H1 (cell line): ENCODE data around the gene MRTFA. TPM values are rescaled to one million over a fixed set of nuclear protein-coding genes. Genes with fewer than 3 reads are reported as not detected.

ENCODE experiments used
- CTCF ChIA-PET: fragments of 300-600 bp; sonication (Branson Sonifier 250); formaldehyde crosslinking; loops from one replicate; lab custom pipeline; 2021; ENCODE audit not compliant: partially characterized antibody; lab: Charles Lee
- POLR2A ChIA-PET: fragments of 300-600 bp; sonication (Branson Sonifier 250); formaldehyde crosslinking; loops from one replicate; lab custom pipeline; 2021; ENCODE audit warnings: inconsistent platforms; ENCODE audit not compliant: partially characterized antibody; lab: Charles Lee
- DNase-seq, 2 experiments: peaks; one replicate each; pipeline versions ENCODE4 v3.0.0 to v3.0.0-alpha.2; 2010 to 2022; ENCODE audit warnings: low spot score in 2 of 2, low read depth in 1 of 2, mixed read lengths in 1 of 2
- FAIRE-seq: peaks from 2 replicates; lab custom pipeline; 2011; peaks lifted over from hg19 to GRCh38; lab: Jason Lieb, UNC
- H2AFZ ChIP-seq: 2 replicates; pipeline ENCODE4 v1.8.1; 2012; ENCODE audit warnings: low read length, inconsistent platforms
- H2AK5ac ChIP-seq: 2 replicates; pipeline ENCODE4 v1.6.1; 2013; ENCODE audit warnings: low read depth, low read length
- H2BK120ac ChIP-seq: replicated peaks from 2 replicates; pipeline ENCODE3; 2013; ENCODE audit warnings: low read depth, low read length, inconsistent platforms
- H2BK12ac ChIP-seq: 2 replicates; pipeline ENCODE4 v1.6.1; 2013; ENCODE audit warnings: low read depth, low read length
- H2BK15ac ChIP-seq: 2 replicates; pipeline ENCODE4 v1.6.1; 2013; ENCODE audit warnings: low read length
- H2BK20ac ChIP-seq: 2 replicates; pipeline ENCODE4 v1.6.1; 2013; ENCODE audit warnings: low read length
- H2BK5ac ChIP-seq: 2 replicates; pipeline ENCODE4 v1.6.1; 2013; ENCODE audit warnings: low read depth, low read length
- H3K14ac ChIP-seq: 2 replicates; pipeline ENCODE4 v1.6.1; 2013; ENCODE audit warnings: inconsistent platforms; ENCODE audit not compliant: insufficient read length
- H3K18ac ChIP-seq: 2 replicates; pipeline ENCODE4 v1.6.1; 2013; ENCODE audit warnings: low read length; ENCODE audit errors: extremely low read depth
- H3K23ac ChIP-seq: 2 replicates; pipeline ENCODE4 v1.6.1; 2013; ENCODE audit warnings: inconsistent platforms; ENCODE audit not compliant: insufficient read length
- H3K23me2 ChIP-seq: 2 replicates; pipeline ENCODE4 v1.6.1; 2013; ENCODE audit warnings: low read depth, low read length
- H3K27ac ChIP-seq: 2 replicates; pipeline ENCODE4 v1.6.1; 2011; ENCODE audit warnings: low read depth, low read length, inconsistent platforms
- H3K27me3 ChIP-seq, 4 experiments: replicated peaks in 1 of 4; 1 replicate in 1 of 4; 2 replicates in 3 of 4; pipeline versions ENCODE4 v1.6.1 to v1.8.1; 2011 to 2013; ENCODE audit warnings: low read length in 3 of 4, mild to moderate bottlenecking in 3 of 4, inconsistent platforms in 2 of 4, mixed read lengths in 2 of 4, moderate library complexity in 1 of 4; ENCODE audit not compliant: control insufficient read depth in 3 of 4, insufficient read depth in 3 of 4; ENCODE audit errors: extremely low read depth in 1 of 4
- H3K36me3 ChIP-seq, 4 experiments: 2 replicates each; pipeline versions ENCODE4 v1.6.1 to v1.8.1; 2011 to 2013; ENCODE audit warnings: mild to moderate bottlenecking in 4 of 4, low read length in 3 of 4, moderate library complexity in 2 of 4, control low read depth in 1 of 4, inconsistent platforms in 1 of 4; ENCODE audit not compliant: insufficient read depth in 4 of 4, control insufficient read depth in 2 of 4
- H3K4ac ChIP-seq: replicated peaks from 2 replicates; pipeline ENCODE3; 2013; ENCODE audit warnings: low read length, low read depth, mixed read lengths, inconsistent platforms; ENCODE audit not compliant: insufficient read length
- H3K4me1 ChIP-seq, 4 experiments: replicated peaks in 1 of 4; 1 replicate in 1 of 4; 2 replicates in 3 of 4; pipeline versions ENCODE4 v1.6.1 to v1.8.1; 2011 to 2013; ENCODE audit warnings: low read length in 3 of 4, inconsistent platforms in 2 of 4, mixed read lengths in 1 of 4; ENCODE audit not compliant: insufficient read depth in 4 of 4, control insufficient read depth in 3 of 4
- H3K4me2 ChIP-seq, 2 experiments: 2 replicates each; pipeline versions ENCODE4 v1.6.1 to v1.8.1; 2011 to 2013; ENCODE audit warnings: low read depth in 2 of 2, low read length in 2 of 2, control low read depth in 1 of 2, inconsistent platforms in 1 of 2, mild to moderate bottlenecking in 1 of 2; ENCODE audit not compliant: insufficient read depth in 1 of 2
- H3K4me3 ChIP-seq, 4 experiments: fragments of 200-600, 300-600 bp in 1 of 4; sonication (generic), shearing (Covaris generic), sonication (Bioruptor Twin) in 1 of 4; 2 replicates each; pipeline versions ENCODE4 v1.5.1 to v1.8.1; 2011 to 2016; ENCODE audit warnings: low read length in 4 of 4, low read depth in 3 of 4, control low read depth in 2 of 4, inconsistent platforms in 2 of 4, mild to moderate bottlenecking in 2 of 4, mixed read lengths in 1 of 4, moderate library complexity in 1 of 4; ENCODE audit not compliant: insufficient read depth in 2 of 4; ENCODE audit errors: extremely low read depth in 1 of 4
- H3K56ac ChIP-seq: replicated peaks from 2 replicates; pipeline ENCODE3; 2013; ENCODE audit warnings: low read depth, mild to moderate bottlenecking, mixed read lengths, low read length, inconsistent platforms; ENCODE audit not compliant: insufficient read length
- H3K79me1 ChIP-seq: 2 replicates; pipeline ENCODE4 v1.6.1; 2013; ENCODE audit warnings: low read depth, low read length, control low read depth
- H3K79me2 ChIP-seq, 2 experiments: 2 replicates each; pipeline versions ENCODE4 v1.6.1 to v1.8.1; 2012 to 2013; ENCODE audit warnings: low read length in 2 of 2, mild to moderate bottlenecking in 2 of 2, inconsistent platforms in 1 of 2; ENCODE audit not compliant: insufficient read depth in 2 of 2, control insufficient read depth in 1 of 2
- H3K9ac ChIP-seq, 4 experiments: replicated peaks in 1 of 4; 1 replicate in 1 of 4; 2 replicates in 3 of 4; pipeline versions ENCODE4 v1.6.1 to v1.8.1; 2011 to 2013; ENCODE audit warnings: low read depth in 3 of 4, low read length in 3 of 4, control low read depth in 2 of 4, mild to moderate bottlenecking in 2 of 4, moderate library complexity in 2 of 4, inconsistent platforms in 1 of 4; ENCODE audit errors: extremely low read depth in 1 of 4
- H3K9me3 ChIP-seq, 2 experiments: 2 replicates each; pipeline versions ENCODE4 v1.6.1 to v1.8.1; 2012 to 2013; ENCODE audit warnings: mild to moderate bottlenecking in 2 of 2, moderate library complexity in 2 of 2, control low read depth in 1 of 2, inconsistent platforms in 1 of 2, low read depth in 1 of 2, low read length in 1 of 2, mixed read lengths in 1 of 2; ENCODE audit not compliant: insufficient read depth in 2 of 2
- H4K20me1 ChIP-seq, 2 experiments: replicated peaks in 1 of 2; 2 replicates each; pipeline versions ENCODE3 to v1.8.1; 2011 to 2013; ENCODE audit warnings: inconsistent platforms in 2 of 2, low read length in 2 of 2, mild to moderate bottlenecking in 1 of 2; ENCODE audit not compliant: insufficient read depth in 2 of 2, control insufficient read depth in 1 of 2
- H4K5ac ChIP-seq: 2 replicates; pipeline ENCODE4 v1.6.1; 2013; ENCODE audit warnings: low read length, low read depth, mixed read lengths, inconsistent platforms; ENCODE audit not compliant: insufficient read length
- H4K8ac ChIP-seq: 2 replicates; pipeline ENCODE4 v1.8.0; 2013; ENCODE audit warnings: mild to moderate bottlenecking, moderate library complexity, low read length, inconsistent platforms; ENCODE audit not compliant: insufficient read depth; ENCODE audit errors: extremely low read depth
- H4K91ac ChIP-seq: replicated peaks from 2 replicates; pipeline ENCODE3; 2013; ENCODE audit warnings: low read length, mixed read lengths, inconsistent platforms; ENCODE audit not compliant: insufficient read length
- BCL11A ChIP-seq, 2 experiments: IDR thresholded peaks; one replicate each; pipeline ENCODE4 v1.6.1; 2011; ENCODE audit warnings: low read depth in 2 of 2, low read length in 2 of 2, mild to moderate bottlenecking in 2 of 2
- CBX8 ChIP-seq: fragments of 300-800, 300-1000 bp; sonication (generic); IDR thresholded peaks from 2 replicates; pipeline ENCODE4 v1.7.1; 2016; ENCODE audit warnings: low read depth, low read length, borderline replicate concordance
- E2F6 ChIP-seq: IDR thresholded peaks from 2 replicates; pipeline ENCODE4 v1.6.1; 2012; ENCODE audit warnings: inconsistent platforms
- EGR1 ChIP-seq: IDR thresholded peaks from 2 replicates; pipeline ENCODE4 v1.6.1; 2011; ENCODE audit warnings: low read depth, low read length, borderline replicate concordance
- POLR2AphosphoS5 ChIP-seq: IDR thresholded peaks from 2 replicates; pipeline ENCODE4 v1.6.1; 2011; ENCODE audit warnings: low read depth, low read length
- SIN3A ChIP-seq, 2 experiments: IDR thresholded peaks in 1 of 2; conservative IDR thresholded peaks in 1 of 2; 2 replicates each; pipeline ENCODE4 v1.6.1; 2011 to 2012; ENCODE audit warnings: low read length in 2 of 2, improper control_type of control experiment in 1 of 2, low read depth in 1 of 2, mild to moderate bottlenecking in 1 of 2
- TEAD4 ChIP-seq: IDR thresholded peaks from 2 replicates; pipeline ENCODE4 v1.6.1; 2012; ENCODE audit warnings: low read depth, low read length, inconsistent platforms, mixed read lengths
- WGBS, 2 experiments: shearing (Covaris generic) in 1 of 2; methylation state at CpG; one replicate each; pipeline versions ENCODE4 v1.1.6 to v1.1.7; 2013 to 2015; ENCODE audit warnings: low lambda C conversion rate in 2 of 2, mixed read lengths in 2 of 2, inconsistent platforms in 1 of 2, low coverage in 1 of 2, missing lambda C conversion rate in 1 of 2; ENCODE audit not compliant: insufficient replicate concordance in 2 of 2, insufficient coverage in 1 of 2, insufficient read length in 1 of 2; ENCODE audit errors: extremely low coverage in 1 of 2, missing lambda C conversion rate in 1 of 2; 5-methylcytosine and 5-hydroxymethylcytosine counted together
- polyA plus RNA-seq, 7 experiments: library from polyadenylated mRNA; depleted of rRNA in 3 of 7; stranded (reverse) in 5 of 7; unstranded in 2 of 7; fragments of >200 nt in 5 of 7; fragments of 200-250 nt in 2 of 7; gene quantifications; 1 replicate in 5 of 7; 2 replicates in 1 of 7; 4 replicates in 1 of 7; pipeline versions ENCODE4 v1.2.1 to v1.2.3, GENCODE V29; 2011 to 2013; ENCODE audit warnings: missing spikeins in 2 of 7, mixed read lengths in 2 of 7
- total RNA-seq: library from RNA; stranded (reverse); fragmentation: NEBNext Ultra II Directional; extraction: Animal tissue kit (Norgen Biotek cat#: 25700); gene quantifications from 2 replicates; pipeline ENCODE4 v1.2.1, GENCODE V29; 2021

Gene MRTFA
- total and polyA plus RNA-seq, 2 of the 8 experiments (the other 6 are each of a cell fraction or from before 2014, with no cell fraction given) = 5.4 to 37.9 TPM

DNA sequence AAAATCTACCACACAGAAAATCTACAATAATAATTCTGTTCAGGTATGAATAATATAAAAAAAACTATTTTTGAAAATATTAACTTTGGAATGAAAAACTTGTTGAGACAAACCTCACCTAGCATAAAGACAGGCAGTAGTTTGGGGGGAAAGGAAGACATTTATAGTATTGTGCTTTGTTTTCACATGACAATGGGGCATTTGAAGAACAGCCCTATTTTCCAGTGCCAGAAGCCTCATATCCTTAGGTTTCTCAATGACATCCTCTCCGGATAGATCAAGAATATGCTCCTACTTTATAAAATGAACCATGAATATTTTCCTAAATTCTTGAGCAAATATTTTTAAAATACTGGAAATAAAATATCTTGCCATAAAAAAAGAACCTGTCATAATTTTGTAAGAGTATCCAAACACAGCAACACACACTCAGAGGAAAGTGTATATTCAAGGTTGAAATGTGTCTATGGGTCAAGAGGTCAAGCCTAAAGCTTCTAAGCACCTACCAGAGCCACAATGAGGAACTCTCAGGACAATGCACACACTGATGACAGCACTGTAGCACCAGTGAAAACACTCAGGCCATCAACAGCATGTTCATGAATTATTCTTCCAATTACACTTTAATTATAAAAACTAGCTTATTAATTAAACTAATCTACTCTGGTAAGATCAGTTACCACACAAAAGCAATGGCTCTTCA is 68.7 kb downstream of the MRTFA start:
- Histone ChIP-seq H3K18ac (no peak overlapping the region), H3K4me1 (no peaks in the 10 kb centered on the region), H3K56ac (no peak overlapping the region), H3K14ac (no peak overlapping the region), H2AK5ac (no peak overlapping the region), H2BK20ac (no peak overlapping the region), H4K20me1 (no peaks in the 10 kb centered on the region), H4K8ac (no peak overlapping the region), H3K9ac (no peak overlapping the region), H2BK15ac (no peak overlapping the region), H4K91ac (no peak overlapping the region), H3K79me1 (peaks cover 2% of the 10 kb centered on the region; the same call in 1 of the 2 replicates), H2BK120ac (no peak overlapping the region), H3K4ac (no peak overlapping the region), H4K5ac (no peak overlapping the region), H3K27me3 (no peaks in the 10 kb centered on the region), H3K23me2 (no peaks in the 10 kb centered on the region), H2BK12ac (no peak overlapping the region), H3K23ac (no peak overlapping the region), H2BK5ac (no peak overlapping the region), H2AFZ (no peak overlapping the region), H3K4me2 (no peak overlapping the region), H3K4me3 (no peak overlapping the region), H3K36me3 (peaks cover 0 to 12% (median 0%) of the 10 kb centered on the region in 4 experiments; a peak in 3 of 8 replicates), H3K9me3 (peaks cover 15% of the 10 kb centered on the region in 2 experiments; a peak in 3 of 4 replicates), H3K79me2 (peaks cover 0 to 20% of the 10 kb centered on the region in 2 experiments; a peak in 2 of 4 replicates), H3K27ac (no peak overlapping the region)
- POLR2A ChIA-PET = no interaction called here
- FAIRE-seq (no peak), DNase-seq (no peak)
- 87% methylated on average over 1 of the region's 1 CpG; no CpG with 5 or more reads in 1 of the 2 experiments for WGBS, 2 experiments
- TF ChIP-seq EGR1 (no peak), E2F6 (no peak), SIN3A (conservative IDR thresholded peaks at IDR 0.05 in 1 of 2, IDR thresholded peaks at IDR 0.05 in 1 of 2; ENCODE audit: low read depth in 1 of 2, low read length in 2 of 2) (no peak), POLR2AphosphoS5 (no peak), BCL11A (IDR thresholded peaks at IDR 0.05; ENCODE audit: low read depth in 2 of 2, low read length in 2 of 2) (no peak), TEAD4 (no peak), CBX8 (no peak)
- CTCF ChIA-PET = interaction anchor here (0.7 to 0.8 kb wide), 2 partner anchors 43 to 72 kb away, joined by 3 to 4 read pairs; no protein-coding TSS in a partner anchor
